Vagina (tissue), 2 donors: Measurements from ENCODE around the gene RPTOR.

Source experiments
- POLR2AphosphoS5 ChIP-seq, 2 donors: sonication (generic); formaldehyde crosslinking; IDR thresholded peaks; one replicate each; pipeline ENCODE4 v1.9.0; 2017; ENCODE audit warnings: antibody characterized with exemption in 2 of 2, mild to moderate bottlenecking in 2 of 2, low read depth in 1 of 2; ENCODE audit not compliant: insufficient read depth in 1 of 2
- TF ChIP-seq, protein P1 (sequence below), 3 experiments: fragments of 450-650 bp in 2 of 3; fragments of 200-600 bp in 1 of 3; sonication (generic) in 1 of 3; IDR thresholded peaks; one replicate each; pipeline ENCODE4 v1.5.1; 2017 to 2019; ENCODE audit warnings: antibody characterized with exemption in 3 of 3, mild to moderate bottlenecking in 2 of 3, moderate library complexity in 2 of 3

DNA sequence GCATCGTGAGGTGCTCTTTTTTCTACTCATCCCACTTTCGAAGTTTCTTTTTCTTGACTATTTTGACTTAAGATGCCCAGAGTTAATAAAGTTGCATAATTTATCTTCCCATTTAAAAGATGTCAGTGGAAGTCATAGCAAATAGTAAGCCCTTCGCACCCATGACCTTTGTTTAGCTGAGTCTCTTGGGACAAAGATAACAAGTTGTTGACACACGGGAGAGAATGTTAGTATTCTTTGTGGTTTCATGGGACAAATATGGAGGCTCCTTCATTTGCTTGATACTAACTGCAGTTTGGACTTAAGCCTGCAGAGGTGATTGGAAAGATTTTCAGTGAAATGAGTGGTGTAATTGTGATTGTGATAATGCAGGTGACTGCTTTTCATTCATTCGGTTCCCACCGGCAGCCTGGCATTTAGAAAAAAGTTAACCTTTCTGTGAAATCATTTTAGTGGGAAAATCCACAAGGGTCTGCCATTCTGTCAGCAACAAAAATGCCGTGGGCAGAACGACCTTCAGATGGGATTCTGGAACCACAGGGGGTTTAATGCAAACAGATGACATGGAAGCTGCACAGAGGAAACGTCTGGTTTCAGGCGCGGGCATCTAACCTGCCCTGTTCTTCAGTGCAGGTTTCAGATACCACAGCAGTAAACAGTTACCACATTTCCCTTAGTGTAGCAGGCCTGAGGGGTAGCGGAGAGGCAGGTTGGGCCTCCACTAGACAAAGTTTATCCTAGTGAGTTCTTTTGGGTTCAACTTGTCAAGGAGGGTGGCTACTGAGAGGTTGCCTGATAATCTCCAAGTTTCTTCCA is 123.0 kb downstream of the RPTOR start:
- TF ChIP-seq, protein P1, sequence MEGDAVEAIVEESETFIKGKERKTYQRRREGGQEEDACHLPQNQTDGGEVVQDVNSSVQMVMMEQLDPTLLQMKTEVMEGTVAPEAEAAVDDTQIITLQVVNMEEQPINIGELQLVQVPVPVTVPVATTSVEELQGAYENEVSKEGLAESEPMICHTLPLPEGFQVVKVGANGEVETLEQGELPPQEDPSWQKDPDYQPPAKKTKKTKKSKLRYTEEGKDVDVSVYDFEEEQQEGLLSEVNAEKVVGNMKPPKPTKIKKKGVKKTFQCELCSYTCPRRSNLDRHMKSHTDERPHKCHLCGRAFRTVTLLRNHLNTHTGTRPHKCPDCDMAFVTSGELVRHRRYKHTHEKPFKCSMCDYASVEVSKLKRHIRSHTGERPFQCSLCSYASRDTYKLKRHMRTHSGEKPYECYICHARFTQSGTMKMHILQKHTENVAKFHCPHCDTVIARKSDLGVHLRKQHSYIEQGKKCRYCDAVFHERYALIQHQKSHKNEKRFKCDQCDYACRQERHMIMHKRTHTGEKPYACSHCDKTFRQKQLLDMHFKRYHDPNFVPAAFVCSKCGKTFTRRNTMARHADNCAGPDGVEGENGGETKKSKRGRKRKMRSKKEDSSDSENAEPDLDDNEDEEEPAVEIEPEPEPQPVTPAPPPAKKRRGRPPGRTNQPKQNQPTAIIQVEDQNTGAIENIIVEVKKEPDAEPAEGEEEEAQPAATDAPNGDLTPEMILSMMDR (IDR thresholded peaks at IDR 0.05) = no peak
- TF ChIP-seq POLR2AphosphoS5 (IDR thresholded peaks at IDR 0.05; ENCODE audit: insufficient read depth in 1 of 2, low read depth in 1 of 2) = no peak
